Transverse colon (tissue), 4 donors: Measurements from ENCODE around the gene P2RX2. TPM values are rescaled to one million over a fixed set of nuclear protein-coding genes. Genes with fewer than 3 reads are reported as not detected.

Experiments
- DNase-seq: peaks from one replicate; pipeline ENCODE4 v3.0.0-alpha.2; 2019
- H3K27ac ChIP-seq, 4 donors: fragments of 200-600 bp; sonication (generic); 2 replicates each; pipeline ENCODE4 v1.5.1; 2016 to 2018; ENCODE audit warnings: inconsistent platforms in 4 of 4
- H3K27me3 ChIP-seq: fragments of 200-600 bp; sonication (generic); 2 replicates; pipeline ENCODE4 v1.5.1; 2017; ENCODE audit warnings: inconsistent platforms
- H3K36me3 ChIP-seq, 4 donors: fragments of 200-600 bp; sonication (generic); 2 replicates each; pipeline ENCODE4 v1.5.1; 2017 to 2019; ENCODE audit warnings: inconsistent platforms in 4 of 4
- H3K4me1 ChIP-seq, 4 donors: fragments of 200-600 bp; sonication (generic); 2 replicates each; pipeline ENCODE4 v1.5.1; 2017 to 2020; ENCODE audit warnings: inconsistent platforms in 4 of 4
- H3K4me3 ChIP-seq, 4 donors: fragments of 200-600 bp; sonication (generic); 1 replicate in 1 of 4; 2 replicates in 3 of 4; pipeline versions ENCODE4 v1.5.1 to v1.6.1; 2017 to 2019; ENCODE audit warnings: inconsistent platforms in 4 of 4
- H3K9me3 ChIP-seq, 2 donors: fragments of 200-600 bp; sonication (generic); 2 replicates each; pipeline ENCODE4 v1.5.1; 2017 to 2019; ENCODE audit warnings: inconsistent platforms in 2 of 2
- CTCF ChIP-seq, 5 experiments: fragments of 200-600 bp in 3 of 5; fragments of 450-650 bp in 2 of 5; sonication (generic) in 3 of 5; IDR thresholded peaks; 1 replicate in 2 of 5; 2 replicates in 3 of 5; pipeline ENCODE4 v1.5.1; 2016 to 2017; ENCODE audit warnings: antibody characterized with exemption in 5 of 5, inconsistent platforms in 3 of 5, mild to moderate bottlenecking in 2 of 5, moderate library complexity in 1 of 5
- EP300 ChIP-seq: sonication (generic); formaldehyde crosslinking; IDR thresholded peaks from one replicate; pipeline ENCODE4 v1.6.1; 2017; ENCODE audit warnings: antibody characterized with exemption, low read depth
- POLR2A ChIP-seq: fragments of 450-650 bp; IDR thresholded peaks from one replicate; pipeline ENCODE4 v1.6.1; 2016; ENCODE audit warnings: antibody characterized with exemption, mild to moderate bottlenecking, moderate library complexity
- POLR2AphosphoS5 ChIP-seq, 3 donors: sonication (generic); formaldehyde crosslinking; IDR thresholded peaks; one replicate each; pipeline ENCODE4 v1.6.1; 2016; ENCODE audit warnings: antibody characterized with exemption in 3 of 3
- WGBS, 2 donors: methylation state at CpG; one replicate each; pipeline ENCODE4 v1.1.5; 2018; ENCODE audit warnings: low coverage in 1 of 2; 5-methylcytosine and 5-hydroxymethylcytosine counted together
- in situ Hi-C, 4 donors: fragments of 200-750 bp; cut with MboI; loops; one replicate each; pipeline versions ENCODE4 v1.15.0 to v1.15.1; 2017; ENCODE audit warnings: low sequenced_read_pairs in 3 of 4, low pct_ligation_motif_present in 1 of 4, low pct_unique_long_range_greater_than_20kb in 1 of 4
- intact Hi-C: fragments of 100-400 bp; cut with DNase I; formaldehyde crosslinking; loops from one replicate; pipeline ENCODE4 v1.15.1; 2023; ENCODE audit warnings: low total_unique reads
- total RNA-seq, 4 donors: library from RNA; depleted of rRNA; stranded (reverse); fragments of >200 nt; gene quantifications; one replicate each; pipeline ENCODE4 v1.1.0, GENCODE V29; 2016

The P2RX2 gene
- total RNA-seq, 4 donors from 2014 or later = 0.96 to 2.1 TPM; not detected in 2

- no peaks in the 10 kb centered on the region for H3K27me3 ChIP-seq
- no peak overlapping the region for H3K4me3 ChIP-seq
- H3K36me3 ChIP-seq = no peaks in the 10 kb centered on the region
- H3K9me3 ChIP-seq = no peaks in the 10 kb centered on the region
- intact Hi-C loops = no loop called here
- TF ChIP-seq POLR2A = no peak
- TF ChIP-seq POLR2AphosphoS5 (IDR thresholded peaks at IDR 0.05) = no peak
- TF ChIP-seq EP300 = no peak
- TF ChIP-seq CTCF (IDR thresholded peaks at IDR 0.05) = no peak
- 80 to 95% methylated on average over 2 to 27 of the region's 27 CpGs for WGBS, 2 donors
- in situ Hi-C loops = no loop called here
- no peaks in the 10 kb centered on the region for H3K4me1 ChIP-seq
- DNase-seq = no peak
- no peak overlapping the region for H3K27ac ChIP-seq
Observed at GRCh38 chr12:132571051-132571450, 47.5 kb upstream of the P2RX2 start.

- DNase-seq = no peak
- Histone ChIP-seq H3K27ac (no peak overlapping the region), H3K36me3 (no peaks in the 10 kb centered on the region), H3K27me3 (no peaks in the 10 kb centered on the region), H3K4me1 (no peaks in the 10 kb centered on the region), H3K4me3 (no peak overlapping the region), H3K9me3 (no peaks in the 10 kb centered on the region)
- TF ChIP-seq POLR2A (no peak), EP300 (no peak), CTCF (IDR thresholded peaks at IDR 0.05) (no peak), POLR2AphosphoS5 (IDR thresholded peaks at IDR 0.05) (no peak)
- in situ Hi-C loops = no loop called here
- intact Hi-C loops = no loop called here
- WGBS, 2 donors = 94% methylated on average over 17 of the region's 20 CpGs; no CpG with 5 or more reads in 1 of the 2 donors
Observed at GRCh38 chr12:132571598-132571997, 47.0 kb upstream of the P2RX2 start.

GRCh38 chr12:132572106-132572505, 46.5 kb upstream of the P2RX2 start:
- Histone ChIP-seq H3K4me1 (no peaks in the 10 kb centered on the region), H3K27ac (no peak overlapping the region), H3K4me3 (no peak overlapping the region), H3K36me3 (no peaks in the 10 kb centered on the region), H3K9me3 (no peaks in the 10 kb centered on the region), H3K27me3 (no peaks in the 10 kb centered on the region)
- intact Hi-C loops (no loop called here), in situ Hi-C loops (no loop called here)
- no peak for DNase-seq
- WGBS, 2 donors = 87% methylated on average over 16 of the region's 26 CpGs; no CpG with 5 or more reads in 1 of the 2 donors
- TF ChIP-seq CTCF (IDR thresholded peaks at IDR 0.05) (no peak), POLR2AphosphoS5 (IDR thresholded peaks at IDR 0.05) (no peak), EP300 (no peak), POLR2A (no peak)

GRCh38 chr12:132572801-132573760, 45.5 kb upstream of the P2RX2 start:
- H3K27me3 ChIP-seq = no peaks in the 10 kb centered on the region
- DNase-seq = no peak
- no peaks in the 10 kb centered on the region for H3K4me1 ChIP-seq
- TF ChIP-seq CTCF (IDR thresholded peaks at IDR 0.05) = no peak
- no peak for TF ChIP-seq POLR2AphosphoS5 (IDR thresholded peaks at IDR 0.05)
- no peak for TF ChIP-seq POLR2A
- no peak for TF ChIP-seq EP300
- 94 to 100% methylated on average over 5 to 33 of the region's 36 CpGs for WGBS, 2 donors
- H3K4me3 ChIP-seq = no peak overlapping the region
- intact Hi-C loops = no loop called here
- H3K9me3 ChIP-seq = no peaks in the 10 kb centered on the region
- no peak overlapping the region for H3K27ac ChIP-seq
- no peaks in the 10 kb centered on the region for H3K36me3 ChIP-seq
- in situ Hi-C loops = no loop called here
